AG09309 (cell line): ENCODE results near the gene ACSL1.

Experiments
- DNase-seq: peaks from one replicate; pipeline ENCODE4 v3.0.0-alpha.2; 2010; ENCODE audit warnings: low read depth
- H3K4me3 ChIP-seq: 2 replicates; pipeline ENCODE4 v1.5.1; 2011; ENCODE audit warnings: mild to moderate bottlenecking, low read depth, low read length, moderate library complexity; ENCODE audit not compliant: control insufficient read depth
- TF ChIP-seq, protein P1 (sequence below): IDR thresholded peaks from 2 replicates; pipeline ENCODE4 v1.5.1; 2011; ENCODE audit warnings: mild to moderate bottlenecking, low read depth, low read length, inconsistent platforms; ENCODE audit not compliant: insufficient read depth, control insufficient read depth; ENCODE audit errors: missing control alignments

The ACSL1 gene, protein sequence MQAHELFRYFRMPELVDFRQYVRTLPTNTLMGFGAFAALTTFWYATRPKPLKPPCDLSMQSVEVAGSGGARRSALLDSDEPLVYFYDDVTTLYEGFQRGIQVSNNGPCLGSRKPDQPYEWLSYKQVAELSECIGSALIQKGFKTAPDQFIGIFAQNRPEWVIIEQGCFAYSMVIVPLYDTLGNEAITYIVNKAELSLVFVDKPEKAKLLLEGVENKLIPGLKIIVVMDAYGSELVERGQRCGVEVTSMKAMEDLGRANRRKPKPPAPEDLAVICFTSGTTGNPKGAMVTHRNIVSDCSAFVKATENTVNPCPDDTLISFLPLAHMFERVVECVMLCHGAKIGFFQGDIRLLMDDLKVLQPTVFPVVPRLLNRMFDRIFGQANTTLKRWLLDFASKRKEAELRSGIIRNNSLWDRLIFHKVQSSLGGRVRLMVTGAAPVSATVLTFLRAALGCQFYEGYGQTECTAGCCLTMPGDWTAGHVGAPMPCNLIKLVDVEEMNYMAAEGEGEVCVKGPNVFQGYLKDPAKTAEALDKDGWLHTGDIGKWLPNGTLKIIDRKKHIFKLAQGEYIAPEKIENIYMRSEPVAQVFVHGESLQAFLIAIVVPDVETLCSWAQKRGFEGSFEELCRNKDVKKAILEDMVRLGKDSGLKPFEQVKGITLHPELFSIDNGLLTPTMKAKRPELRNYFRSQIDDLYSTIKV

DNA sequence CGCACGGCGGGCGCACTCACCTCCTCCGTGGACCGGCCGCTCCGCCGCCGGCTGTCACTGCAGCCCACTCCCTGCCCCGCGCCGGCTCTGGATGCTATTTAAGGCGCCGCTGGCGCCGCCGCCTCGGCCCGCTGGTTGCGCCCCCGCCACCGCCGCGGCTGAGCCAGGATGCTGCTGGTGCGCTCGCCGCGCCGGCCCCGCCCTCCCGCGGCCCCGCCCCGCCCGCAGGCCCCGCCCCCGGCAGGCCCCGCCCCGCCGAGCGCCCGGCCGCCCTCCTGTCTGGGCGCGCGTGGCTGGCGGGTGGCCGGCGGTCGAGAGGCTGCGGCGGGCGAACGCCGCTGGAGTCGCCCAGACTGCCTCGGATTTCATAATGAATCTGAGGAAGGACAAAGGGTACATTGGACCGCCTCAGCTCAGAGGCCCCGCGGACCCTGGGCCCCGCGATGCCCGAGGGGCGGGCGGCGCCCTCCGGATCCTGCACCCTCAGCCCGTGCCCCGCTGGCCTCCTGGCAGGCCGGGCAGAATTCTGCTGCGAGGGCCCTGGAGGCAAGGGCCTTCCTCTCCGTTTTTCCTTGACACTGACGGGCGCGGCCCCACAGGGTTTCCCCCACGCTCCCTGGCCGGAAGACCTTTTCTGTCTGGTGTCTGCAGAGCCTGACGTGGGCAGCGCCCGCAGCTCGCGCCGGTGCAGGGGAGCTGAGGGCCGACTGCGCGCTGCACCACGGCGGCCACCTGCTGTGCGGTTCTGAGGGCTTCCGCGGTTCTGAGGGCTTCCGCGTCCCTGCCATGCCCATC, at the start of gene ACSL1:
TSS of gene ACSL1 (minus strand) at position 73 of the 795 bp plus-strand sequence. CDS start 22,454 bp downstream, outside the sequence.
- TF ChIP-seq, protein P1, sequence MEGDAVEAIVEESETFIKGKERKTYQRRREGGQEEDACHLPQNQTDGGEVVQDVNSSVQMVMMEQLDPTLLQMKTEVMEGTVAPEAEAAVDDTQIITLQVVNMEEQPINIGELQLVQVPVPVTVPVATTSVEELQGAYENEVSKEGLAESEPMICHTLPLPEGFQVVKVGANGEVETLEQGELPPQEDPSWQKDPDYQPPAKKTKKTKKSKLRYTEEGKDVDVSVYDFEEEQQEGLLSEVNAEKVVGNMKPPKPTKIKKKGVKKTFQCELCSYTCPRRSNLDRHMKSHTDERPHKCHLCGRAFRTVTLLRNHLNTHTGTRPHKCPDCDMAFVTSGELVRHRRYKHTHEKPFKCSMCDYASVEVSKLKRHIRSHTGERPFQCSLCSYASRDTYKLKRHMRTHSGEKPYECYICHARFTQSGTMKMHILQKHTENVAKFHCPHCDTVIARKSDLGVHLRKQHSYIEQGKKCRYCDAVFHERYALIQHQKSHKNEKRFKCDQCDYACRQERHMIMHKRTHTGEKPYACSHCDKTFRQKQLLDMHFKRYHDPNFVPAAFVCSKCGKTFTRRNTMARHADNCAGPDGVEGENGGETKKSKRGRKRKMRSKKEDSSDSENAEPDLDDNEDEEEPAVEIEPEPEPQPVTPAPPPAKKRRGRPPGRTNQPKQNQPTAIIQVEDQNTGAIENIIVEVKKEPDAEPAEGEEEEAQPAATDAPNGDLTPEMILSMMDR, result no peak
- H3K4me3 ChIP-seq, result peak within 1 kb of the TSS; percentile 44
- no peak for DNase-seq

DNA sequence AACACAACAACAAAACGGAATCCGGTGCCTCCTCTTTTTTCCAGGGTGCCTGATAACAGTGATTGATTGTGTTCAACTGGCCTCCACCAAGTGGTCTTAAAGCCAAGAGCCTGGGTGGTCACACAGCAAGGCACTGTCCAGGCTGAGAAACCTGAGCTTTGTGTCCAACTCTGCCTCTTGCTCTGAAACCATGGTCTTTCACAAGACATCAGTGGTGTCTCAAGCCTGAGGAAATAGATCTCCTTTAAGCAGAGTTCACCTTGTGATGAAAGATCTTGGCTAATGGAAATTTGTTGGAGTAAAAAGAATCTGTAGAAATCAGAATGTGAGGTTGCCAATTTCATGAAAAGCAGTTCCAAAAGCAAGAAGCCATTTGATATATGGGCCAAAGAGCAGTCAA, 47.3 kb upstream of the ACSL1 start:
- DNase-seq, result no peak
- TF ChIP-seq, protein P1, result no peak
- no peak overlapping the region for H3K4me3 ChIP-seq

DNA sequence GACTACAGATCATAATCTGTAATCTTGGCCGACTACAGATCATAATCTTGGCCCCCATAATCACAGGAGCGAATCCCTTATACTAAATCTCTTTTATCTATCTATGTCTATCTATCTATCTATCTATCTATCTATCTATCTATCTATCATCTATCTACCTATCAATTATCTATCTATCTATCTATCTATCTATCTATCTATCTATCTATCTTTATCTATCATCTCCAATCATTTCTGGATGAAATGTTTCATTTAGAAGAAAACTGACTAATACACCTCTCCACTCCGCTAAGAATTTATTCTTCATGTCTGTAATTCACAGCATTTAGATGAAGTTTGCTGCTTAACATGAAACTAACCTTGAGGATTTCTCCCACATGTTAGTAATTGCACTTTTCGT, 45.0 kb upstream of the ACSL1 start:
- DNase-seq, result no peak
- H3K4me3 ChIP-seq, result no peak overlapping the region
- TF ChIP-seq, protein P1, result no peak

DNA sequence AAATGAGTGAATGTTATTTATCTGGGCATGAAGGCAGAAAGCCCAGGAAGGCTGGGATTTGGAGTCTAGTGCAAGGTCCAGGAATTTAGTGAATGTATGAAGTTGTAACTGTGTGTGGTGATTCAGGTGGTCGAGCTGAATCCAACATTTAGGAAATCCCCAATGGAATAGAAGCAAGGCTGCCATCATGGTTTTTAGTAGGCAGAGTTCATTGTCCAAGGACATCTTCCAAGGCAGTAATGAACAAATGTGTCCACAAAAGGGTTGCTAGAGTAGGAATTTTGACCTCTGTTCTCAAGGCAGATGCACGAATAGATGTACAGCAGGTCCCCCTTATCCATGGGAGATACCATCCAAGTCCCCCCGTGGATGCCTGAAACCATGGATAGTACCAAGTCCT, 42.9 kb upstream of the ACSL1 start:
- TF ChIP-seq, protein P1, result no peak
- DNase-seq, result no peak
- H3K4me3 ChIP-seq, result no peak overlapping the region

DNA sequence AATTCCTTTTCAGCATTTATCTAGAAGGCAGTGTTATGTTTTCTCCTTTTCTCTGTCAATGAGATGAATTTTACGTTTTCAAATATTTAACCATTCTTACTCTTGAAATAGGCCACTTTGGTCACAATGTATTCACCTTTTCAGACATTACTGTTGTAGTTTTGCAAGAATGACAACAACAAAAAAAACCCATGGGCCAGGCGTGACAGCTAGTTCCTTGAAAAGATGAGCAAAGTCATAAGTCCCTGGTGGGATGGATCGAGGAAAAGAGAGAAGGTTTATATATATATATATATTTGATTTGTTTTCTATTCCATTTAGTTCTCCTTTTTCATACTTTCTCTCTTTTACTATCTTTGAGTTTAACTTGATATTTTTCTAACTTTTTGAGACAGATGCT, 38.1 kb upstream of the ACSL1 start:
- no peak for DNase-seq
- H3K4me3 ChIP-seq, result no peak overlapping the region
- TF ChIP-seq, protein P1, result no peak

DNA sequence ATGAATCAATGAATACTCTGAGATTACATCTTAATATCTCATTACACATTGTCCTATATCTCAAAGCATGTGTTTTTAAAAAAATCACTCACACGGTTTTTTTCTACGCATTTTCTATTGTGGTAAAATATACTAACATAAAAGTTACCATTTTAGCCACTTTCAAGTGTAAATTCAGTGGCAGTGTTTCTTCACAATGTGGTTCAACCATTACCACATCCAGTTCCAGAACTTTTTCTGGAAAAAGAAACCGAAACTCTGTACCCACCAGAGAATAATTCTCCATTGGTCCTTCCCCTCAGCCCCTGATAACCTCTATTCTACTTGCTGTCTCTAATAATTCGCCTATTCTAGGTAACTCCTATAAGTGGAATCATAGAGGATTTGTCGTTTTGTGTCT, 35.3 kb upstream of the ACSL1 start:
- H3K4me3 ChIP-seq, result no peak overlapping the region
- TF ChIP-seq, protein P1, result no peak
- DNase-seq, result no peak
